Esophagus muscularis mucosa (tissue), 4 donors: ENCODE results near the gene AK4. TPM values are rescaled to one million over a fixed set of nuclear protein-coding genes. Genes with fewer than 3 reads are reported as not detected.
"Not testable (repeated sequence)": the region's sequence is repeated elsewhere in the genome, so short reads cannot be mapped to it uniquely, and the experiment has no call there.

Experiments used
- DNase-seq: peaks from one replicate; pipeline ENCODE4 v3.0.0-alpha.2; 2017; ENCODE audit errors: extremely low spot score
- H3K27ac ChIP-seq, 4 donors: fragments of 200-600 bp; sonication (generic); replicated peaks in 1 of 4; 1 replicate in 3 of 4; 2 replicates in 1 of 4; pipeline ENCODE4 v1.5.1; 2016 to 2019; ENCODE audit warnings: mild to moderate bottlenecking in 1 of 4
- H3K27me3 ChIP-seq, 4 donors: fragments of 200-600 bp; sonication (generic); one replicate each; pipeline versions ENCODE4 v1.5.1 to v1.6.0; 2016 to 2019
- H3K36me3 ChIP-seq, 4 donors: fragments of 200-600 bp; sonication (generic); one replicate each; pipeline ENCODE4 v1.5.1; 2016 to 2019
- H3K4me1 ChIP-seq, 4 donors: fragments of 200-600 bp; sonication (generic); one replicate each; pipeline ENCODE4 v1.5.1; 2016 to 2019
- H3K4me3 ChIP-seq, 4 donors: fragments of 200-600 bp; sonication (generic); 1 replicate in 2 of 4; 2 replicates in 2 of 4; pipeline ENCODE4 v1.5.1; 2016 to 2019; ENCODE audit warnings: mild to moderate bottlenecking in 4 of 4, moderate library complexity in 1 of 4
- H3K9me3 ChIP-seq, 4 donors: fragments of 200-600 bp; sonication (generic); 1 replicate in 3 of 4; 2 replicates in 1 of 4; pipeline ENCODE4 v1.5.1; 2016 to 2019
- CTCF ChIP-seq, 3 experiments: fragments of 200-600 bp in 2 of 3; fragments of 450-650 bp in 1 of 3; sonication (generic) in 2 of 3; IDR thresholded peaks; one replicate each; pipeline ENCODE4 v1.5.1; 2017 to 2019; ENCODE audit warnings: antibody characterized with exemption in 3 of 3, mild to moderate bottlenecking in 2 of 3, moderate library complexity in 1 of 3
- EP300 ChIP-seq: sonication (generic); formaldehyde crosslinking; IDR thresholded peaks from one replicate; pipeline ENCODE4 v1.6.1; 2017; ENCODE audit warnings: antibody characterized with exemption
- POLR2A ChIP-seq: fragments of 450-650 bp; IDR thresholded peaks from one replicate; pipeline ENCODE4 v1.6.1; 2017; ENCODE audit warnings: antibody characterized with exemption, moderate library complexity, mild to moderate bottlenecking, low read depth
- POLR2AphosphoS5 ChIP-seq, 2 donors: sonication (generic); formaldehyde crosslinking; IDR thresholded peaks; one replicate each; pipeline ENCODE4 v1.6.1; 2017; ENCODE audit warnings: antibody characterized with exemption in 2 of 2
- WGBS: methylation state at CpG from one replicate; pipeline ENCODE4 v1.1.5; 2018; 5-methylcytosine and 5-hydroxymethylcytosine counted together
- intact Hi-C: fragments of 100-400 bp; cut with DNase I; formaldehyde crosslinking; loops from one replicate; pipeline ENCODE4 v1.15.1; 2023
- total RNA-seq, 4 donors: library from RNA; depleted of rRNA; stranded (reverse); fragments of >200 nt; gene quantifications; one replicate each; pipeline versions ENCODE4 v1.1.0 to v1.2.1, GENCODE V29; 2016

The AK4 gene
- total RNA-seq, 4 donors from 2014 or later: 41.1 to 66.0 (median 51.2) TPM

- DNase-seq: no peak
- H3K27ac ChIP-seq: no peak overlapping the region
- TF ChIP-seq POLR2AphosphoS5 (IDR thresholded peaks at IDR 0.05) (no peak), CTCF (IDR thresholded peaks at IDR 0.05) (no peak), EP300 (no peak), POLR2A (no peak)
- no peaks in the 10 kb centered on the region for H3K36me3 ChIP-seq
- no peaks in the 10 kb centered on the region for H3K9me3 ChIP-seq
- 100% methylated on average over 1 of the region's 1 CpG for WGBS
- intact Hi-C loops: no loop called here
- peaks cover 0 to 6% (median 0%) of the 10 kb centered on the region in 4 donors for H3K27me3 ChIP-seq
- no peak overlapping the region for H3K4me3 ChIP-seq
- H3K4me1 ChIP-seq: no peaks in the 10 kb centered on the region
Measured at GRCh38 chr1:65138524-65138923, 9.5 kb upstream of the AK4 start.

- H3K4me1 ChIP-seq, H3K4me3 ChIP-seq, DNase-seq, H3K36me3 ChIP-seq, intact Hi-C loops, H3K27ac ChIP-seq, H3K9me3 ChIP-seq, H3K27me3 ChIP-seq: not testable (repeated sequence)
- 67% methylated on average over 3 of the region's 3 CpGs for WGBS
Measured at GRCh38 chr1:65139793-65140192, 8.2 kb upstream of the AK4 start.

- no peaks in the 10 kb centered on the region for H3K36me3 ChIP-seq
- 54% methylated on average over 4 of the region's 4 CpGs for WGBS
- intact Hi-C loops: no loop called here
- no peak overlapping the region for H3K27ac ChIP-seq
- peaks cover 0 to 1% (median under 1%) of the 10 kb centered on the region in 4 donors for H3K4me1 ChIP-seq
- no peak for DNase-seq
- no peaks in the 10 kb centered on the region for H3K27me3 ChIP-seq
- TF ChIP-seq POLR2AphosphoS5 (IDR thresholded peaks at IDR 0.05): peak in 1 of 2 donors; percentile 23
- TF ChIP-seq POLR2A: no peak
- no peaks in the 10 kb centered on the region for H3K9me3 ChIP-seq
- no peak overlapping the region for H3K4me3 ChIP-seq
Measured at GRCh38 chr1:65141394-65141793, 6.6 kb upstream of the AK4 start.

GRCh38 chr1:65141918-65142317, 6.1 kb upstream of the AK4 start:
- peaks cover 4 to 6% (median 6%) of the 10 kb centered on the region in 4 donors for H3K4me1 ChIP-seq
- intact Hi-C loops: no loop called here
- no peaks in the 10 kb centered on the region for H3K36me3 ChIP-seq
- no peak overlapping the region for H3K4me3 ChIP-seq
- no peaks in the 10 kb centered on the region for H3K27me3 ChIP-seq
- no peaks in the 10 kb centered on the region for H3K9me3 ChIP-seq
- no peak for DNase-seq
- TF ChIP-seq POLR2AphosphoS5 (IDR thresholded peaks at IDR 0.05): no peak
- no peak for TF ChIP-seq CTCF (IDR thresholded peaks at IDR 0.05)
- TF ChIP-seq POLR2A: no peak
- no peak overlapping the region for H3K27ac ChIP-seq

- intact Hi-C loops, H3K4me3 ChIP-seq, H3K9me3 ChIP-seq, DNase-seq, H3K27me3 ChIP-seq, H3K36me3 ChIP-seq, H3K27ac ChIP-seq: not testable (repeated sequence)
- H3K4me1 ChIP-seq: peaks cover 6 to 12% (median 10%) of the 10 kb centered on the region in 4 donors
- 89% methylated on average over 6 of the region's 6 CpGs for WGBS
Measured at GRCh38 chr1:65143112-65143658, 4.8 kb upstream of the AK4 start.

GRCh38 chr1:65146908-65147423, 1.0 kb upstream of the AK4 start:
- 18% methylated on average over 16 of the region's 20 CpGs for WGBS
- no peaks in the 10 kb centered on the region for H3K36me3 ChIP-seq
- intact Hi-C loops: loop anchor here (5.0 kb wide), 1 partner anchor 80 kb away; no protein-coding TSS in a partner anchor
- peak overlapping the region; percentile 91 to 94 (median 94) for H3K4me3 ChIP-seq
- no peak for TF ChIP-seq CTCF (IDR thresholded peaks at IDR 0.05)
- TF ChIP-seq POLR2AphosphoS5 (IDR thresholded peaks at IDR 0.05): no peak
- no peak for TF ChIP-seq POLR2A
- no peak for TF ChIP-seq EP300
- DNase-seq: no peak
- peaks cover 20 to 43% (median 32%) of the 10 kb centered on the region in 4 donors for H3K4me1 ChIP-seq
- no peaks in the 10 kb centered on the region for H3K27me3 ChIP-seq
- peak overlapping the region; percentile 90 to 97 (median 92) for H3K27ac ChIP-seq
- no peaks in the 10 kb centered on the region for H3K9me3 ChIP-seq
